Activated CD4-positive, alpha-beta T cell treated with anti-CD3 and anti-CD28 coated beads, Interleukin-2, amount 50 U/mL, for 16 hours (primary cell): ENCODE data around the gene ALDH3A2.
A peak's percentile ranks its signal among the peaks of the same experiment; 100 is the strongest.

Experiments used
- DNase-seq: peaks from one replicate; pipeline ENCODE4 v3.0.0-alpha.2; 2020

The ALDH3A2 gene

DNA sequence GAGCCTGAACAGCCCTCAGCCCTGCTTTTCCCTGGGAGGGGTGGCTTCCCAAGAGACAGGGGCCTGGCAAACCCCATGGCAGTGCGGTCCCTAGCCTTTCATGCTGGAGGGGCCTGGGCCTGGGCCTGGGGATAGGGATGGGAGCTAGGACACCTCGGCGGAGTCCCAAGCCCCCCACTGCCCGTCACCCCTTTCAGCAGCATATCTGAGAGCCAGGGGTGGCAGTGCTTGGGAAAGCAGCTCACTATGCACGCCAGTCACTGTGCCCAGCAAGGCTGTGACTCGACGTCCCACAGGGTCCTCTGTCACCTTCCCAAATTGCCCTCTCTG, 68.4 kb downstream of the ALDH3A2 start:
- DNase-seq, result no peak

DNA sequence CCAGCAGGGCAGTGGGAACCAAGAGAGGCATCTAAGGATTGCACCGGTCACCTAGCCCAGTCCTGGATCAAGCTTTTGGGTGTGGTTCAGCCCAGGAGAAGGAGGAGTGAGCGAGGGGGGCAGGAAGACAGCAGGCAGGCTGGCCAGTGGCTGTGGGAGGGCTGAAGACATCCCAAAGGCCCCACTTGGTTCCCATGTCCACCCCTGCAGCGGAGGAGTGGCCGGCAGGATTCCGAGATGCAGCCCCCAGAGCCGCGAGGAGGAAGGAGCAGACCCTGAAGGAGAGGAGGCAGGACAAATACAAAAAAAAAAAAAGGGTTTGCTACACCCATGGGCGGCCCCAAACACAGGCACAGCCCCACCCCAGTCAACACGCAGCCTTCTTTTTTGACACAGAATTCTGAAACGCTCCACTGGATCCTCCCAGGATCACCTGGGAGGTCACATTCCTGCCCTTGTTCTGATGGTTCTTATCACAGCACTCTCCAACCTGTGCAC, 68.9 kb downstream of the ALDH3A2 start:
- no peak for DNase-seq

DNA sequence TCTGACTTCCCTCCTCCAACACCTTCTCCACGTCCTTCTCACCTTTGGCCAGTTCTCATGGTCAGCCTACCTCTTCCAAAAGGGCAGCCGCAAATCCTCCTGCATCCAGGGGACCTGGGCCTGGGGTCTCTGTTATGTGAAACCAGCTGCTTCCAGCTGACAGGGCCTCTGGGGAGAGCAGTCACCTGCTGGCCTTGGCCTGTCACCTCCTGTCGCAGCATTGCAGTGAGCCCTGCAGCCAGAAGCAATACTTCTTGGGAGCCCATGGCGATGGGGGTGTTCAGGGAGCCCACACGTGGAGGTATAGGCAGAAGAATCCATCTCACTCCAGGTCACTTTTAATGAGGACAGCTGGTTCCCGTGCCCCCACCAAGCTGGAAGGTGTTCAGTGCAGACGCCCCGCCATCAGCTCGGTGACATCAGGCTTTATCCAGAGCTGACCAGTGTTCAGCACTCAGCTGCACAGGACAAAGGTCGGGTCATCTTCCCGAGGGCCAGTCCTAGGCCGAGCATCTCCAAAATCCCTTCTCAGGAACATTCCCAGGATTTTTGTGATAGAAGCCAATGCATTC, 69.6 kb downstream of the ALDH3A2 start:
- DNase-seq, result no peak

DNA sequence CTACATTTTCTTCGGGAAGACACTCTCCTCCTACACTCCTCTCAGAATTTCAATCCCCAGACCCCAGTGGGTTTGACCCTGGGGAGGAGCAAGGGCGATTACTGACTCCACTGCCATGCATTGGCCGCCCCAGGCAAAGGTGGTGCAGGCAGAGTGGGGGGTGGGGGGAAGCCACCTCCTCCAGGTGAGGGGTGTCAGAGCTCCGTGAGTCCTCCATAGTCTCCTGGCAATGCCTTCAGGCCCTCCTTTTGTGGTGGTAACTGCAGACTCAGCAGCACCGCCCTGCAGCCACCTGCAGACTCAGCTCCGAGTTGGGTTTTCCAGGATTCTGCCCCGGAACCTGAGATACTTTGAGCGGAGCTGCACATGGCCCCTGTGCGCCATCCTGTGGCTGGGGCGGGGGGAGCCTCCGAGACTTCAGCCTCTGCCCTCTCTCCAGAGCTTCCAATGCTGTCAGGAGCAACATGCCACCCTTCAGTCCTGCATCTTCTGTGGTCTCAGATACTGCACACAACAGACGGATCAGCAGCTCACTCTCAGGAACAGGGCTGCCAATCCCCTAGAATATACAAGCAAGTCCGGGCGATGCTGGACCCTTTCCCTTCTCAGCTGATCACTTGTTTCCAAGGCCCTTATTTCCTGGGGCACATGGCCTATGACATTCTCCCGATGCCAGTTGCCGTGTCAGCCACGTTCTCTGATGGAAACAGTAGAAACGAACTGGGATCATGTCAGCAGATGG, 70.2 kb downstream of the ALDH3A2 start:
- no peak for DNase-seq

DNA sequence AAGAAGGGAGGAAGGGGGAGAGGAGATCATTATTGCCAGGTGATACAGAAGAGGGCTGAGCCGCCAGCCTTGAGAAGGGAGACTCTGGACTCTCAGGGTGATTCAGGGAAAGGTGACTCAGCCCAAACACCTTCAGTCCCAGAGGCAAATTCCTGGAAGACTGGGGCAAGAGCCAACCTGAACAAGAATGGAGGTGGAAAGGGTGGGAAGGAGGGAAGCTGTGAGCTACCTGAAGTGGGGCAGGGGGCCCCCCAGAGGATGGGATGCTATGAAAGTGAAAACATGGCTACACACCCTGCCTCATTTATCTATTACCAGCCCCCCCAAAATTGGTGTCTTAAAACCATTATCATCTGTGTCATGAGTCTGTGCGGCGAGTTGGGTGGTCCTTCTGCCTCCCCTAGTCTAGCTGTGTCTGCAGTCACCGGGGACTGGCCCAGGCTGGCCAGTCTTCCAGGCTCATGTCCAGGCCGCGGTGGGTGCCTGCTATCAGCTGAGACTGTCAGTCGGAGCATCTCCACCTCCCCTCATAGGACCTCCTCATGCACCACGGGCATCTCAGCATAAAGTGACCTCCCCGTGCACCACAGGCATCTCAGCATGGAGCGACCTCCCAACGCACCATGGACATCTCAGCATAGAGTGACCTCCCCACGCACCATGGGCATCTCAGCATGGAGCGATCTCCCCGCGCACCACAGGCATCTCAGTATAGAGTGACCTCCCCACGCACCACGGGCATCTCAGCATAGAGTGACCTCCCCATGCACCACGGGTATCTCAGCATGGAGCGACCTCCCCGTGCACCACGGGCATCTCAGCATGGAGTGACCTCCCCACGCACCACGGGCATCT, 71.0 kb downstream of the ALDH3A2 start:
- DNase-seq, result no peak

DNA sequence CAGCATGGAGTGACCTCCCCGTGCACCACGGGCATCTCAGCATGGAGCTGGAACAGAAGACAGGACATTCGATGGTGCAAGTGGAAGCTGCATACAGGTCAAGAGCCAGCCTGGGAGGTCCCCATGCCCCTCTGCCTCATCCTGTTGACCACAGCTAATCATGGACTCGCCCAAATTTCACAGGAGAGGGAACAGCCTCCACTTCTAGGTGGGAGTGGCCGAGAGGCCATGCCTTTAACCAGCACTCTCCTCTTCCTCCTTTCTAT, 71.6 kb downstream of the ALDH3A2 start:
- no peak for DNase-seq

DNA sequence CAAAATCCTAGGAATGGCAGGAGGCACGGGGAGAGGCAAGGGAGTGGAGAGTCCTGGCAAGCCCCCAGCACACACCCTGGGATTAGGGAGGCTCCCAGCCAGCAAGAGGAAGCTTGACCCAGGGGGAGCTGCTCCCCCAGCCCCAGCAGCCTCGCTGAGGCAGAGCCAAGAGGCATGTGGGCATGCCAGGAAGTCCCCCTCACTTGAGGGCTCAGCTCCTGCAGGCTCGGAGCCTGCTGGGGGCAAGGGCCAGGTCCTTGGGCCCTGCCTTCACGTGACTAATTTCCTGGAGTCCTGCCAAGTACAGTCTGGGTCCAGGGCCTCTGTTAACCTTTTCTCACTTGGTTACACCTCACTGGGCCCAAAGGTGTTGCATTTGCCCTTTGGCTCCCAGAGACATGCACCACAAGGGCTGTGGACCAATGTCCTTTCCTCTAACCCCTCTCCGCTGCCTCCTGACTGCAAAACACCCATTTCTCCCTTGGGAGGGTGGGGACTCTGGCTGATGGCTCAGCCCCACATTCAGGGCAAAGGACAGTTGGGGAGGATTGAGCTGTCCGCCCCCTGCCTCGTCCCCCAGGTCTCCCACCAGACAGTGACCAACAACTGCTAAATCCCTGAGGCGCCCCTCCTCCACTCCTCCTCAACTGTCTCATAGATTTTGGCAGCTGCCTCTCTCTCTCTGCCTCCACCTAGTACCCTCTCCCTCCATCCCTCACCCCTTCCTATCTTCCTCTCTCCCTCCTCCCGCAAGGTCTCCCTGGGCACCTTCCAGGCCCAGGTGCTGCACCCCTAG, 72.3 kb downstream of the ALDH3A2 start:
- no peak for DNase-seq

DNA sequence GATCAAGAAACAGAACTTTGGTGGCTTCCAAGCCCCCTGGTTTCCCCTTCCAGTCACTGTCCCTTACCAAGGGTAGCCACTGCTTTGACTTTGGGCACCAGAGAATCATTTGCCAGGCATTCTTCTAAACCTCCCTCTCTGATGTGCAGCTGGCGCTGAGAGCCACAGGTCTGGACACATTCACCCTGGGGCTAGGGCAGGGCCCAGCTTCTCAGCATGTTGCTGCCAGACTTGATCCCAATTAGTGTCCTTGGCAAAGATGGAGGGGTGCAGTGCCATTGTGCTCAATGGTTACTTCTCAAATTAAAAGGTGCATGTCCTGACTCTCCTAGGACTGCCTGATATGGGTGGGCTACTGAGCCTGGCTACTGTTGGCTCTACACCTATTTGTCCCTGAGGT, 75.4 kb downstream of the ALDH3A2 start:
- DNase-seq, result no peak

DNA sequence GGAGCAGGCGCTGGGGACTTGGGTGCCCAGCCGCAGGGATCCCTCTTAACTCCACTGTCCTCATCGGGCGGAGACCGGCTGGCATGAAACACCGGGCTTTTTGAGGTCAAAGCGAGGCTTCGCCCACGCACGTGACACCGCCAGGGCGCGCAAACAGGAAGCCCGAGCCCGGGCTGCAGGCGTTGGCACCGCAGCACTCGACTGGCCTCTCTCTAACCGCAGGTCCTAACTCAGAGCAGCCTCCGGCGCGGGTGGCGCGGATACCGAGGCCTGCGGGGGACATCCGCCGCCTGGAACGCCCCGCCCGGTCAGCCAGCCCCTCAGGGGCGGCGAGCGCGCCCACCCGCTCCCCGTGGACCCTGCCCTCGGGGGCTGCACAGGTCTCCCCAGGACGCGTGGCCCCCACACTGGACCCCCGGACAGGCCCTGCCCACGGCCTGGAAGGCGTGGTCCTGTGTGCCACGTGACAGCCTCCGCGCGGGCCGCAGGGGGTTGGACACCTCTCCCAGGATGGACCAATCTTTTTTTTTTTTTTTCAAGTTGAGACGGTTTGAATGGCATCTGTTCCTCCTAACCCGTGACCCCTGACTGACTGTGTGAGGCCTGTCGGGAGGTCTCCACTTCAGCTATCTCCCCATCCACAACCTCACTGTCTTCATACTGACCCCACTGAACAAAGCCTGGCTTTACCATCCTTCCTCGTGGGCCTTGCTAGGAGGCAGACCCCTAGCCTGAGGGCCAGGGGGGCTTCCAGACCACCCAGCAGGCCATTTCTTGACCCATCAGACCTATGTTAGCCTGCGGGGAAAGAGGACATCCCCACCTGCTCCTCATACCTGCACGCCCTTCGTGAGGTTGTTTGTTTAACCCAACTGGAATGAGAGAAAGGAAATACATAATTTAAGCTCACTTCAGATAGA, 76.2 kb downstream of the ALDH3A2 start:
- DNase-seq, result peak; percentile 41

DNA sequence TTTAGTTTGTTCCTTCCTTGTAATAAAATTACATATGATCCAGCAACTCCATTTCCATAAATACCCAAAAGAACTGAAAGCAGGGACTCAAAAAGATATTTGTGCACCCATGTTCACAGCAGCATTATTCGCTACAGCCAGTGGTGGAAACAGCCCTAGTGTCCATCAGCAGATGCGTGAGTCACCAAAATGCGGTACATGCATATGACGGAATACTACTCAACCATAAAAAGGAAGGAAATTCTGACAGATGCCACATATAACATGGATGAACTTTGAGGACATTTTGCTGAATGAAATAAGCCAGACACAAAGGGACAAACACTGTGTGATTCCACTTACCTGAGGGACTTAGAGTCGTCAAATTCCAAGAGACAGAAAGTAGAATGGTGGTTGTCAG, 76.9 kb downstream of the ALDH3A2 start:
- no peak for DNase-seq

DNA sequence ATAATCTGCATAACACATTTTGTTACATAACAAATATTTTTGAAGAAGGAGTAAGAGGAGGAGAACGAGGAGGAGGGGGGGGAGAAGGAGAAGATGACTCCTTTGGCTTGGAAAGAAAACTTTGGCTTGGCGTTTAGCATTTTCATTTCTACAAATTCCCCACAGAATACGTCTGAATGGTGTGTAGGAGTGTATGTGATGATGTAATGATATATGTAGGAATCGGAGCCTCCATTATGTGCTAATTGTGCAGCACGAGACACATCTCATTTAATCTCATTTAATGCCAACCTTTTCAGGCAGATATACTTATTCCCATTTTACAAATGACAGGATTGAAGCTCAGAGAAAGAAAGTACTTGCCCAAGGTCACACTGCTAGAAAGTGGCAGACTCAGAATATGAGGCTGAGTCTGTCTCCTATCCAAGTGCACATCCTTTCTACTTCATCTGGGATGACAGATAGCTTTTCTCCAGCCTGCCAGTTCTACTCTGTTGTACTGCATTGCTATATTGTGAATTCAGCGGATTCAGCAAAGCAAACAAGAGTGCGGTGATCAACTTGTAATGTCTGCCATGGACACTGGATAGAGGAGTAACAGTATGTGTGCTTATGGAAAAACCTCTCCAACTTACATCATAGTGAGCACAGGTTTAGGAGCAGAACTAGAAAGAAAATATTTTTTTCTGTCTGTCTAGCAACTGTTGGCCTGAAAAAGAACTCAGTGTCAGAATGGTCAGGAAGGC, 78.3 kb downstream of the ALDH3A2 start:
- DNase-seq, result no peak
